ENCODE measurements around the gene SLC25A36.
"Not testable (repeated sequence)": the region's sequence is repeated elsewhere in the genome, so short reads cannot be mapped to it uniquely, and the experiment has no call there.

Gene SLC25A36

DNA sequence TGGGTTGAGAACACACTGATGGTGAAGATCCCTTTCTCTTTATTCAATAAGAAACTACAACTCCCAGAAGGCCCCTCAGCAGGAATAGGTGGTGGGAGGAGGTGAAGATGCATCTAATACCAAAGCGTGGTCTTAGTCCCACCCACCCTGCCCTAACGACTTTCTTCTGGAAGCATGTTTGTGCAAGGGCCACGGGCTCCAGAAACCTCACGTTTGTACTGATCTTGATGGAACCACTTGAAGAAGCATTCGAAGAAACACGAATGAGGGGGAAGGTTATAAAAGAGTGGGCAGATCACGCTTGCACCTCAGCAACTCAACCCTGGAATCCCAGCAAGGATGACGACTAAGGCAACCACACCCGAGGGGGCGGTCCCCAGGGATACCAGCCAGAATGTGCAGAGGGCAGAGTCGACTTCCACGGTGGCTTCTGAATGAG lies 10.6 kb upstream of the SLC25A36 start:
- H3K4me3 ChIP-seq (ENCODE audit: low read depth, low read length) = peak overlapping the region; percentile 64

GRCh38 chr3:140931801-140932200 lies 9.8 kb upstream of the SLC25A36 start:
- no peak overlapping the region for H3K4me3 ChIP-seq (ENCODE audit: low read depth, low read length)

- no peak overlapping the region for H3K4me3 ChIP-seq (ENCODE audit: low read depth, low read length)
These were observed 8.5 kb upstream of the SLC25A36 start for GRCh38 chr3:140933109-140933508.

DNA sequence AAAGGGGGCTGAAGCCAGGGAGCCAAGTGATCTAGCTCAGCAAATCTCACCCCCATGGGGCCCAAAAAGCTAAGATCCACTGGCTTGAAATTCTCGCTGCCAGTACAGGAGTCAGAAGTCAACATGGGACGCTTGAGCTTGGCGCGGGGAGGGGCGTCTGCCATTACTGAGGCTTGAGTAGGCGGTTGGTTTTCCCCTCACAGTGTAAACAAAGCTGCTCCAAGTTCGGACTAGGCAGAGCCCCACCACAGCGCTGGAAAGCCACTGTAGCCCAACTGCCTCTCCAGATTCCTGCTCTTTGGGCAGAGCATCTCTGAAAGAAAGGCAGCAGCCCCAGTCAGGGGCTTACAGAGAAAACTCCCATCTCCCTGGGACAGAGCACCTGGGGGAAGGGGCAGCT lies 8.1 kb upstream of the SLC25A36 start:
- no peak overlapping the region for H3K4me3 ChIP-seq (ENCODE audit: low read depth, low read length)

- H3K4me3 ChIP-seq (ENCODE audit: low read depth, low read length) = not testable (repeated sequence)
These were observed 2.3 kb upstream of the SLC25A36 start for GRCh38 chr3:140939305-140939704.

DNA sequence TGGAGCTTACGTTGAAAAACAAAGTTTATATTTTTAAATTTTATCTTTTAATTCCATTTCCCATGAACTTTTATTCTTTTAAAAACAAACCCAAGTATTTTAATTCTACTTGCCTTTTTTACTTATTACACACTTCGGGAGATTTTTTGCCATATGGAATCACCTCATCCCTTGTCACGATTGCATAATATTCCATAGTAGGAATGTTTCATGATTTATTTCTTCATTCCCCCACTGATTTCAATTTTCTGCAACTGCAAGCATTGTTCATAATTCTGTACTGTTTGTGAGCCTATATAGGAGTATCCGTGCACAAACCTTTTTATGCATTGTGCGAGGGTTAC lies 574 bp upstream of the SLC25A36 start:
- H3K4me3 ChIP-seq (ENCODE audit: low read depth, low read length) = peak overlapping the region; percentile 88

DNA sequence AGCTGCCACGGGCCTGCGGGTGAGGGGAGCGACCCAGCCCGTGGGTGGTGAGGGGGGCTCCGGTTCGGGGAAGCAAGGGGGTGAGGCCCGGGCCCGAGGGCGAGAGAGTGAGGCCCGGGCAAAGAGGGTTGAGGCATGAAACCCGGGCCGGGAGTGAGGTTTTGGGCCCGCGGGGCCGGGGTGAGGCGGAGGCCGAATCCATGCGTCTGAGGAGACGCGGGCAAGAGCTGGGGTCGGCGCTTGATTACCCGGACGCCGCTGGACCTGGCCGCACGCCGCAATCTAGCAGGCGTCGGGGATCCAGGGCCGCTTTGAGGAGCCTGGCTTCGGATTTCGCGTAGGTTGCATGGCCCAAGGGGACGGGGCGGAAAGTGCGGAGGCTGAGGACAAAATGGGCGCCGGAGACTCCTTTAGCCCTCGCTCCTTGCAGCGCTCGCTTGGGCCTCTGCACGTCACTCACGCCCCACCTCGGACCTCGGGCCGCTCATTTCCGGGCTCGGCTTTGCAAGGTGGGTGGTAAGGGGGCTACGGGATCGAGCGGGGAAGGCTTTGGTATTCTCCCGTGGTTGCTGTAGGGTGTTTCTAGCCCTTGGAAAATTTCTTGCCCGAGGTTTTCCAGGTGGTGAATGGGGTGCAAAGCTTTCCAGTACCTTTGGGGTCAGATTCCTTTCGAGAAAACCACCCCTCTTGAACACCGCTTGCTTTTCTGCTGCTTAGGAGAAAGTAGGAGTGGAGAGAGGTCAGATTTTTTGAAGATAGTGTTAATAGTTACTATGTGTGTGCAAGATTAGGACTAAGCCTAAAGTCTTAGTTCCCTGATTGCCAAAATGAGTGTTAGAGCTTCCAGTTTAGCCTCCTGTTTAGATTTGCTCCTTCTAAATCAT lies 827 bp downstream of the SLC25A36 start:
- peak overlapping the region; percentile 88 for H3K4me3 ChIP-seq (ENCODE audit: low read depth, low read length)

DNA sequence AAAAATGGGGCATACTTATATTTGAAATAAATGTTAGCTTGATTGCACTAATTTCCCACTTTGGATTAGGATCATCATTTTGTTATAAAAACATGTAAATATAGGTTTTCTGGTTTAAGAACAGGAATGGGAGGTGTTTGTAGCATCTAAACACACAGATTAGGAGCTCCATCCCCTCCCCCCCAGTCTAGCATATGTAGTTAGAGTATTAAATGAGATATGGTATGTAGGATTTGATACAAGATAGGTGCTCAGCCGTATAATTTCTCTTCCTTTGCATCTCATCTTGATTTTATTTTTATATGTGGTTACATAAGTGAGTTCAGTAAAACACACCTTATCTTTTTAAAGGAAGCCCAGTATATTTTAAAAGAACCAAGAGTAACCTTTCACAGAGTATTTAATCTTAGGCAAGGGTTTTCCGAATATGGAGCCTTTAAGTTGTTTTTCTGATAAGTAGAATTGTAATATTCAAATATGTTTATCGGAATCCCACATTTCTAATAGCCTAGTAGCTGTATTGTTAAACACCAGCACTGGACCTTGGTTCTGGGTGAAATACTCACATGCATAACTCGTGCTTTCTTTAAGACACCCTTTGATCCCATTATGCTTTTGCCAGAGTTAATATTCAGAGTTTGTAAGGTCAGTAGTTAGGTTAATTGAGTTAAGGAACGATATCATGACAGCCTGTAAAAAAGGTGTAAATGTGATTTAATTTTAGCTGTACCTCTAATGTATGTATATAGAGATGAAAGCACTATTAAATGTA lies 2.3 kb downstream of the SLC25A36 start:
- H3K4me3 ChIP-seq (ENCODE audit: low read depth, low read length) = no peak overlapping the region

GRCh38 chr3:140948460-140949249 lies 7.0 kb downstream of the SLC25A36 start:
- no peak overlapping the region for H3K4me3 ChIP-seq (ENCODE audit: low read depth, low read length)

DNA sequence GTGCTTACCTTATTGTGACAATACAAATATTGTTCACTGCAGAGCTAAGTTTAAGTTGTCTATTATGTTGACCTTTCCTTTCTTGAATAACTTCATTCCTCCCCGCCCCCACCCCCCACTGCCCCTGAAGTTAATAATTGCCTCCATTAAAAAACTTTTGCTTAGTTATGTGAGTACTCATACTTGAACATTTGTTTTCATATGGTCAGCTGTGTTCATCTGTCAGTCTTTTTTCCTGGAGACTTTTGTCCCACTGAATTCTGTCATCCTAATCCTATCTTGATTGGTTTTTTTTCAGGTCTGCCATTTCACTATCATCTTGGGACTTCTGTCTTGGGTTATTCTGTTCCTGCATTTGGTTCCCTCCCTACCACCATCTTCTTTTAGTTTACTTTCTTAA lies 8.5 kb downstream of the SLC25A36 start:
- no peak overlapping the region for H3K4me3 ChIP-seq (ENCODE audit: low read depth, low read length)

DNA sequence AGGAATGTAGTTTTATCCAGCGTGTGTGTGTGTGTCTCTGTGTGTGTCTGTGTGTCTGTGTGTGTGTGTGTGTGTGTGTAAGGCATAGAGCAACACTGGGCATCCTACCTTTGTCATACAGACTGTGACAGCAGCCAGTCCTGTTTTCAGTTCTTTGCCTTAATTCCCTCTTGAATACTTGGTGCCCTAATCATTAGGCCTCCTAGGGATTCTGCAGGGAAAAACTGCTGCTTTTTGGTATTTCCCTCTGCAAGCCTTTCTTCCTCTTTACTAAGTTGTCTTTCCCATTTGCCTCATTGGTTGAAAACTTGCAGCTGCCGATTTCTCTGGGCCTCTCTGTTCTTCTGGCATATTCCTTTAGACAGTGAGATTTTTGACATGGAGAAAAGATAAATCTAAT lies 9.2 kb downstream of the SLC25A36 start:
- no peak overlapping the region for H3K4me3 ChIP-seq (ENCODE audit: low read depth, low read length)

- H3K4me3 ChIP-seq (ENCODE audit: low read depth, low read length) = not testable (repeated sequence)
These were observed 10.1 kb downstream of the SLC25A36 start for GRCh38 chr3:140951750-140952149.

- no peak overlapping the region for H3K4me3 ChIP-seq (ENCODE audit: low read depth, low read length)
These were observed 11.7 kb downstream of the SLC25A36 start for GRCh38 chr3:140953028-140953960.

- H3K4me3 ChIP-seq (ENCODE audit: low read depth, low read length) = no peak overlapping the region
These were observed 12.9 kb downstream of the SLC25A36 start for GRCh38 chr3:140954576-140954975.

GRCh38 chr3:140955645-140956044 lies 14.0 kb downstream of the SLC25A36 start:
- H3K4me3 ChIP-seq (ENCODE audit: low read depth, low read length) = no peak overlapping the region

DNA sequence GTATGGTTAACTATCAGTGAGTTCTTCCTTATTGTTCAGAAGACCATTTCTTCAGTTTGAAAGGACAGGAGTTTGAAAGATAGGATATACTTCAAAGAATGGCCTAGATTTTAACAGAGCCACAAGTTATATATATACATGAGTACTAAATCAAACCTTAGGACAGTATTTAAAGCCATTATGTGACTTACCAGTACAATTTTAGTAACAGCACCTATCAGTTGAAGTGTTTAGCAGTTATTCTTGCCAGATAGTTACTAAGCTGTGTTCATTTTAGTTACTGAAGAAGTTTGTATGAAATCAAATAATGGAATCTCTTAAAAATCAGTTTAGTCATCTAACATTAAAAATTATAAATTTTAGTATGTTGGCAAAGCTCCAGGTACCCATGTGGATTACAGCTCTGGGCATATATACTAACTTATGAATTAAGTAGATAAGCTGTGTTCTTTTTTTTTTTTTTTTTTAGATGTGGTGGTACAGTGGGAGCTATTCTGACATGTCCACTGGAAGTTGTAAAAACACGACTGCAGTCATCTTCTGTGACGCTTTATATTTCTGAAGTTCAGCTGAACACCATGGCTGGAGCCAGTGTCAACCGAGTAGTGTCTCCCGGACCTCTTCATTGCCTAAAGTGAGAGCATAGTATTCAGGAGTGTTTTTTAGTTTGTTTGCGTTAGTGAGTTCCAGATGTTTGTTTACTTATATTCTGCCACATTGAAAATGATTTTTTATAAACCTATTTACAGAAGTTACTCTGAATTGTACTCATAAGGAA lies 14.6 kb downstream of the SLC25A36 start:
- H3K4me3 ChIP-seq (ENCODE audit: low read depth, low read length) = no peak overlapping the region

GRCh38 chr3:140972833-140973232 lies 31.2 kb downstream of the SLC25A36 start:
- no peak overlapping the region for H3K4me3 ChIP-seq (ENCODE audit: low read depth, low read length)

- H3K4me3 ChIP-seq (ENCODE audit: low read depth, low read length) = no peak overlapping the region
These were observed 33.3 kb downstream of the SLC25A36 start for GRCh38 chr3:140974900-140975299.

- no peak overlapping the region for H3K4me3 ChIP-seq (ENCODE audit: low read depth, low read length)
These were observed 39.0 kb downstream of the SLC25A36 start for GRCh38 chr3:140980663-140981062.

Data from iPS-11a (cell line).